ENCODE results near the gene ABCC3.

Gene ABCC3

DNA sequence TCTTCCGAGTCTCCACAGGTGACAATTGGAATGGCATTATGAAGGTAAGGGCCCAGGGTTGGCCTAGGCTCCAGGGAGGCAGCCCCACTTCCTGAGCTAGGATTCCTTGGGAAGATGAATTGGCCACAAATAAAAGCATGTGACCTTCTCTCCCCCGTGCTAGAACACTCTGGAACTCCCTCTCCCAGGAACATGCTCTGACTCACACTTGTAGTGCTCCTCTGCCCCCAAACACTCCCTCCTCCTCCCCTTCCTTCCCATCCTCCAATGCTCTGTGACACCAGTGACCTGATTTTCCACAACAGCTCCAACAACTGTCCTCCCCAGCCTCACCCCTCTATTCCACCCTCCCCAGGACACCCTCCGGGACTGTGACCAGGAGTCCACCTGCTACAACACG is 16.4 kb upstream of the ABCC3 start:
- Histone ChIP-seq H3K27me3 (ENCODE audit: control insufficient read depth in 3 of 3, insufficient read depth in 3 of 3, low read depth in 1 of 3, low read length in 3 of 3) (peaks cover 0 to 6% (median 2%) of the 10 kb centered on the region in 3 experiments), H3K36me3 (replicated peaks in 1 of 2; ENCODE audit: control insufficient read depth in 2 of 2, insufficient read depth in 2 of 2, low read length in 2 of 2) (no peaks in the 10 kb centered on the region), H3K4me3 (ENCODE audit: low read length in 2 of 2) (peak overlapping the region in 1 of 2 donors; percentile 48), H2BK15ac (ENCODE audit: low read length) (no peak overlapping the region), H2AFZ (ENCODE audit: low read length) (no peak overlapping the region), H2AK5ac (ENCODE audit: low read depth, low read length) (no peak overlapping the region), H3K9me3 (replicated peaks in 1 of 2; ENCODE audit: control insufficient read depth in 2 of 2, insufficient read depth in 1 of 2, low read depth in 1 of 2, low read length in 2 of 2) (no peaks in the 10 kb centered on the region), H3K4me2 (ENCODE audit: insufficient read depth, low read length, poor library complexity, severe bottlenecking) (no peak overlapping the region), H3K79me1 (ENCODE audit: low read depth, low read length) (no peaks in the 10 kb centered on the region), H2BK12ac (ENCODE audit: low read length) (no peak overlapping the region), H2BK5ac (ENCODE audit: low read length) (no peak overlapping the region), H3K27ac (replicated peaks; ENCODE audit: low read length) (no peak overlapping the region), H3K4me1 (ENCODE audit: control insufficient read depth in 2 of 2, insufficient read depth in 1 of 2, low read depth in 1 of 2, low read length in 2 of 2) (peaks cover 20 to 24% of the 10 kb centered on the region in 2 donors), H3K14ac (ENCODE audit: low read length) (no peak overlapping the region), H3K18ac (ENCODE audit: low read length) (no peak overlapping the region), H4K8ac (ENCODE audit: low read depth, low read length) (no peak overlapping the region), H3K23ac (ENCODE audit: low read depth, low read length, poor library complexity) (no peak overlapping the region), H3K9ac (ENCODE audit: low read depth, low read length, poor library complexity) (no peak overlapping the region), H2BK120ac (ENCODE audit: low read depth, low read length) (no peak overlapping the region), H4K91ac (ENCODE audit: low read depth, low read length, poor library complexity) (no peak overlapping the region), H3K4ac (ENCODE audit: low read length) (no peak overlapping the region)
- WGBS, 2 donors (ENCODE audit: extremely low coverage in 2 of 2, insufficient read length in 2 of 2, insufficient replicate concordance in 1 of 2): no CpG with 5 or more reads among the region's 4 CpGs
- DNase-seq (ENCODE audit: low spot score): no peak

- Histone ChIP-seq H3K27ac (replicated peaks; ENCODE audit: low read length) (no peak overlapping the region), H2BK12ac (ENCODE audit: low read length) (peak overlapping the region; percentile 88), H2BK5ac (ENCODE audit: low read length) (no peak overlapping the region), H3K4me1 (ENCODE audit: control insufficient read depth in 2 of 2, insufficient read depth in 1 of 2, low read depth in 1 of 2, low read length in 2 of 2) (peaks cover 25 to 27% of the 10 kb centered on the region in 2 donors), H3K79me1 (ENCODE audit: low read depth, low read length) (no peaks in the 10 kb centered on the region), H3K4me3 (ENCODE audit: low read length in 2 of 2) (peak overlapping the region in 1 of 2 donors; percentile 26), H2BK15ac (ENCODE audit: low read length) (peak overlapping the region; percentile 62), H3K4ac (ENCODE audit: low read length) (peak overlapping the region; percentile 10), H3K27me3 (ENCODE audit: control insufficient read depth in 3 of 3, insufficient read depth in 3 of 3, low read depth in 1 of 3, low read length in 3 of 3) (peaks cover 0 to 6% (median 2%) of the 10 kb centered on the region in 3 experiments), H3K14ac (ENCODE audit: low read length) (no peak overlapping the region), H3K18ac (ENCODE audit: low read length) (peak overlapping the region; percentile 70), H2AK5ac (ENCODE audit: low read depth, low read length) (peak overlapping the region; percentile 72), H4K91ac (ENCODE audit: low read depth, low read length, poor library complexity) (no peak overlapping the region), H2AFZ (ENCODE audit: low read length) (no peak overlapping the region), H3K4me2 (ENCODE audit: insufficient read depth, low read length, poor library complexity, severe bottlenecking) (no peak overlapping the region), H3K9me3 (replicated peaks in 1 of 2; ENCODE audit: control insufficient read depth in 2 of 2, insufficient read depth in 1 of 2, low read depth in 1 of 2, low read length in 2 of 2) (no peaks in the 10 kb centered on the region), H3K9ac (ENCODE audit: low read depth, low read length, poor library complexity) (no peak overlapping the region), H3K36me3 (replicated peaks in 1 of 2; ENCODE audit: control insufficient read depth in 2 of 2, insufficient read depth in 2 of 2, low read length in 2 of 2) (no peaks in the 10 kb centered on the region), H3K23ac (ENCODE audit: low read depth, low read length, poor library complexity) (peak overlapping the region; percentile 59), H4K8ac (ENCODE audit: low read depth, low read length) (no peak overlapping the region), H2BK120ac (ENCODE audit: low read depth, low read length) (no peak overlapping the region)
- WGBS, 2 donors (ENCODE audit: extremely low coverage in 2 of 2, insufficient read length in 2 of 2, insufficient replicate concordance in 1 of 2): no CpG with 5 or more reads among the region's 11 CpGs
- no peak for DNase-seq (ENCODE audit: low spot score)
These were observed 15.7 kb upstream of the ABCC3 start for GRCh38 chr17:50618941-50619340.

- no CpG with 5 or more reads among the region's 7 CpGs for WGBS, 2 donors (ENCODE audit: extremely low coverage in 2 of 2, insufficient read length in 2 of 2, insufficient replicate concordance in 1 of 2)
- peak overlapping the region; percentile 88 for H2AK5ac ChIP-seq (ENCODE audit: low read depth, low read length)
- peak overlapping the region; percentile 96 for H3K18ac ChIP-seq (ENCODE audit: low read length)
- H3K27me3 ChIP-seq (ENCODE audit: control insufficient read depth in 3 of 3, insufficient read depth in 3 of 3, low read depth in 1 of 3, low read length in 3 of 3): peaks cover 0 to 6% (median 2%) of the 10 kb centered on the region in 3 experiments
- H3K9me3 ChIP-seq (replicated peaks in 1 of 2; ENCODE audit: control insufficient read depth in 2 of 2, insufficient read depth in 1 of 2, low read depth in 1 of 2, low read length in 2 of 2): no peaks in the 10 kb centered on the region
- no peak overlapping the region for H3K4me3 ChIP-seq (ENCODE audit: low read length in 2 of 2)
- H3K9ac ChIP-seq (ENCODE audit: low read depth, low read length, poor library complexity): no peak overlapping the region
- H3K4ac ChIP-seq (ENCODE audit: low read length): no peak overlapping the region
- H2BK12ac ChIP-seq (ENCODE audit: low read length): no peak overlapping the region
- peak overlapping the region; percentile 85 for H3K23ac ChIP-seq (ENCODE audit: low read depth, low read length, poor library complexity)
- no peak overlapping the region for H3K4me2 ChIP-seq (ENCODE audit: insufficient read depth, low read length, poor library complexity, severe bottlenecking)
- H2BK15ac ChIP-seq (ENCODE audit: low read length): peak overlapping the region; percentile 74
- peak overlapping the region; percentile 79 for H4K91ac ChIP-seq (ENCODE audit: low read depth, low read length, poor library complexity)
- H4K8ac ChIP-seq (ENCODE audit: low read depth, low read length): peak overlapping the region; percentile 23
- H2AFZ ChIP-seq (ENCODE audit: low read length): no peak overlapping the region
- no peak overlapping the region for H3K27ac ChIP-seq (replicated peaks; ENCODE audit: low read length)
- peak overlapping the region; percentile 51 for H3K14ac ChIP-seq (ENCODE audit: low read length)
- peaks cover 25 to 29% of the 10 kb centered on the region in 2 donors for H3K4me1 ChIP-seq (ENCODE audit: control insufficient read depth in 2 of 2, insufficient read depth in 1 of 2, low read depth in 1 of 2, low read length in 2 of 2)
- no peaks in the 10 kb centered on the region for H3K36me3 ChIP-seq (replicated peaks in 1 of 2; ENCODE audit: control insufficient read depth in 2 of 2, insufficient read depth in 2 of 2, low read length in 2 of 2)
- H2BK5ac ChIP-seq (ENCODE audit: low read length): no peak overlapping the region
- no peak for DNase-seq (ENCODE audit: low spot score)
- no peak overlapping the region for H2BK120ac ChIP-seq (ENCODE audit: low read depth, low read length)
- H3K79me1 ChIP-seq (ENCODE audit: low read depth, low read length): no peaks in the 10 kb centered on the region
These were observed 15.2 kb upstream of the ABCC3 start for GRCh38 chr17:50619489-50619888.

- Histone ChIP-seq H3K36me3 (replicated peaks in 1 of 2; ENCODE audit: control insufficient read depth in 2 of 2, insufficient read depth in 2 of 2, low read length in 2 of 2) (no peaks in the 10 kb centered on the region), H3K9me3 (replicated peaks in 1 of 2; ENCODE audit: control insufficient read depth in 2 of 2, insufficient read depth in 1 of 2, low read depth in 1 of 2, low read length in 2 of 2) (no peaks in the 10 kb centered on the region), H3K4me3 (ENCODE audit: low read length in 2 of 2) (no peak overlapping the region), H3K18ac (ENCODE audit: low read length) (peak overlapping the region; percentile 33), H2BK12ac (ENCODE audit: low read length) (no peak overlapping the region), H3K27ac (replicated peaks; ENCODE audit: low read length) (no peak overlapping the region), H2BK5ac (ENCODE audit: low read length) (no peak overlapping the region), H3K9ac (ENCODE audit: low read depth, low read length, poor library complexity) (no peak overlapping the region), H3K4me1 (ENCODE audit: control insufficient read depth in 2 of 2, insufficient read depth in 1 of 2, low read depth in 1 of 2, low read length in 2 of 2) (peaks cover 25 to 30% of the 10 kb centered on the region in 2 donors), H3K14ac (ENCODE audit: low read length) (no peak overlapping the region), H2AK5ac (ENCODE audit: low read depth, low read length) (peak overlapping the region; percentile 9), H3K27me3 (ENCODE audit: control insufficient read depth in 3 of 3, insufficient read depth in 3 of 3, low read depth in 1 of 3, low read length in 3 of 3) (peaks cover 0 to 6% (median 2%) of the 10 kb centered on the region in 3 experiments), H4K8ac (ENCODE audit: low read depth, low read length) (no peak overlapping the region), H2BK120ac (ENCODE audit: low read depth, low read length) (peak overlapping the region; percentile 2), H3K4me2 (ENCODE audit: insufficient read depth, low read length, poor library complexity, severe bottlenecking) (no peak overlapping the region), H2BK15ac (ENCODE audit: low read length) (peak overlapping the region; percentile 74), H2AFZ (ENCODE audit: low read length) (peak overlapping the region; percentile 4), H3K79me1 (ENCODE audit: low read depth, low read length) (no peaks in the 10 kb centered on the region), H3K4ac (ENCODE audit: low read length) (no peak overlapping the region), H4K91ac (ENCODE audit: low read depth, low read length, poor library complexity) (no peak overlapping the region), H3K23ac (ENCODE audit: low read depth, low read length, poor library complexity) (no peak overlapping the region)
- no peak for DNase-seq (ENCODE audit: low spot score)
- WGBS, 2 donors (ENCODE audit: extremely low coverage in 2 of 2, insufficient read length in 2 of 2, insufficient replicate concordance in 1 of 2): no CpG with 5 or more reads among the region's 5 CpGs
These were observed 14.4 kb upstream of the ABCC3 start for GRCh38 chr17:50620237-50620636.

Measured in neuronal stem cell (in vitro differentiated cells).